T47D (cell line): ENCODE results near the gene SCRN3.
"Not testable (repeated sequence)": the region's sequence is repeated elsewhere in the genome, so short reads cannot be mapped to it uniquely, and the experiment has no call there.

ENCODE experiments used
- DNase-seq, 2 experiments: peaks; one replicate each; pipeline versions ENCODE4 v3.0.0 to v3.0.0-alpha.2; 2011 to 2012; ENCODE audit warnings: low read depth in 1 of 2, low spot score in 1 of 2
- JUND ChIP-seq: IDR thresholded peaks from 2 replicates; pipeline ENCODE4 v1.6.1; 2012; ENCODE audit warnings: low read depth
- in situ Hi-C: cut with HindIII; loops from 2 replicates; pipeline ENCODE4 v1.10.0; 2016; ENCODE audit warnings: low sequenced_read_pairs, low pct_unique_long_range_greater_than_20kb

The SCRN3 gene, protein sequence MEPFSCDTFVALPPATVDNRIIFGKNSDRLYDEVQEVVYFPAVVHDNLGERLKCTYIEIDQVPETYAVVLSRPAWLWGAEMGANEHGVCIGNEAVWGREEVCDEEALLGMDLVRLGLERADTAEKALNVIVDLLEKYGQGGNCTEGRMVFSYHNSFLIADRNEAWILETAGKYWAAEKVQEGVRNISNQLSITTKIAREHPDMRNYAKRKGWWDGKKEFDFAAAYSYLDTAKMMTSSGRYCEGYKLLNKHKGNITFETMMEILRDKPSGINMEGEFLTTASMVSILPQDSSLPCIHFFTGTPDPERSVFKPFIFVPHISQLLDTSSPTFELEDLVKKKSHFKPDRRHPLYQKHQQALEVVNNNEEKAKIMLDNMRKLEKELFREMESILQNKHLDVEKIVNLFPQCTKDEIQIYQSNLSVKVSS

DNA sequence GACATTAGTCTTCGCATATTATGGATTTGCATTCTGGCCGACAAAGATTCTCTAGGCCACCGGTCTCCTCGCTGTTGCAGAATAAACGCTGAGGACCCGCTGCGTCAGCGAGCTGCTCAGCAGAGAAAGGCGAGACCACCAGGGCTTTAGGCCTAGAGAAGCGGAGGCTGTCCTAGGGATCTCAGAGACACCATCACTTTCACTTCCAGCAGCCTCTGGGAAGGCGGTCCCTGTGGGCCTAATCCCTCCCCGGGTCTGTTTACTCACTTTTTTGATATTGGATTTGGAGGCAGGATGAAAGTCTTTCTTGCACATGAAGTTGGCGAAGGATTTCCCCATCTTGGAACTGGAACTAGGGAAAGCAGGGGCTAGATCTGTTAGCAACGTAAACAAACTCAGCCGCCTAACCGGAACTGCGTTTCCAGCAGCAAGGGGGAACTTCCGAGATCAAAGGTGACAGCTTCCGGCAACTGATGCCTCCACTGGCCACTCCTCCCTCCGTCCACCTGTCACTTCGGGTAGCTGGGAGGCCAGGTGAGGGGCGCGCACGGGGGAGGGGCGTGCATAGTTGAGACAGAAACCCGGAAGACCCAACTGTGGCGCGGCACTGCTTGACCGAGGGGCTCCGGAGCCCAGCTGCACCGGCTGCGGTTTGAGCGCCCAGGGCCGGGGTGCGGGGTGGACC lies at the start of gene SCRN3:
Gene SCRN3, plus strand, starts transcription at position 447 of the 685 bp plus-strand sequence. CDS start 2,554 bp downstream, outside the sequence.
- no peak for TF ChIP-seq JUND
- in situ Hi-C loops, result no loop called here
- DNase-seq, result peak; percentile 75 to 76

DNA sequence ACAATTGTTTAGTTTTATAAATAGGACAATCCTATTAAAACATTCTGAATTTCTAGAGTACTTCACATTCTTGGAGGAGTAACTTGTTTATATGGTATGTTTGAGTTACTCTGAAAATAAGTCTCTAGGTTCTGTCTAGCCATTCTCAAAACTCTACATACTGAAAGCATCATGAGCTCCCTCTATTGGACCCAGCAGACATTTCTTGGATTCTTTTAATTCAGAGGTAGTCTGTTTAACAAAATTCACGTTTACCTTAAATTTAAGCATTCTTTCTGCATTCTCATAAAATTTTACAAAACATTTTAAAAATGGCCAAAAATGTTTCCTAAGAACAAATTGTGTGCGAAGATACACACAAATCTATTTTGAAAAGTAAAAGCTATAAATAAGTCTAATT lies 45.5 kb upstream of the SCRN3 start:
- TF ChIP-seq JUND, result no peak
- peak in 1 of 2 experiments; percentile 36 for DNase-seq
- in situ Hi-C loops, result no loop called here

DNA sequence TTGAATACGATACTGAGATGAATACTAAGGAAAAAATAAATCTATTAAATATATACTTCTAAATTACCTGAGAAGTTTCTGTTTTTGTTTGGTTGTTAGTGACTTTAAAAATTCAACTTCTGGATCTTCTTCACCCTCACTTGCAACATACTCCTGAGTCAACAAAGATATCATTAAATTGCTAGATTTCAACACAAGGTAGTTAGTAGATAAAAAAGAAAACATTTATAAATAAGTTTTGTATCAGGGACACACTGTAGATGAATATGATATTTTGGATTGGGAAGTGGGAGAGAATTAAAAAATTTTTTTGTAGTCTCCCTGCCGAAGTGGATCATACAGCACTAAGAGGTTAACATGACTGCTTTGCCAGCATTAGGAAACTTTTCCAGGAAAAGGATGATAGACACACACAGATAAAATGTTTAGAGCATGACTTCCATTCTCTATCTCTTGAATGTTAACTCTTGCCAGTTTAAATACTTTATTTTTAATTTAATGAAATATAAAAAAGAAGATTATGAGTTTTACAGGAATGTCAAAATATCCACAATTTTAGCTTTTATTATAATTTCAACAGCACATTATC lies 44.8 kb upstream of the SCRN3 start:
- TF ChIP-seq JUND, result no peak
- DNase-seq, result no peak
- in situ Hi-C loops, result no loop called here

DNA sequence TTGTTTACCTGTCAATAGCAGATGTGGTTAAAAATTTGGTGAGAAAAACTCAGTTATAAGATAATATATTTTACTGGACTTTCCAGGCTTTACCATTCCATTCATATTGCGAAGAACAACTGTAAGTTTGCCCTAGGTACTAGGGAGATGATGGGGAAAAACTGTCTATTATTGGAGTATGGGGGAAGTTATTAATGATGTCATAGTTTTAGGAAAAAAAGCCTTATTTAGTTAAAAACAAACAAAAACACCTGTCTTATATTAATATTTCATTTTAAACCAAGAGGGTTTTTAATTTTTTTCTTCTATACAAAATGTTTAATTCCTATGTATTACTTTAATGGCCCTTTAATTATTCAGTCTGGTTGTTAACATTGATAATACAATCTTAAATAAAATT lies 42.5 kb upstream of the SCRN3 start:
- TF ChIP-seq JUND, result no peak
- no peak for DNase-seq
- in situ Hi-C loops, result no loop called here

DNA sequence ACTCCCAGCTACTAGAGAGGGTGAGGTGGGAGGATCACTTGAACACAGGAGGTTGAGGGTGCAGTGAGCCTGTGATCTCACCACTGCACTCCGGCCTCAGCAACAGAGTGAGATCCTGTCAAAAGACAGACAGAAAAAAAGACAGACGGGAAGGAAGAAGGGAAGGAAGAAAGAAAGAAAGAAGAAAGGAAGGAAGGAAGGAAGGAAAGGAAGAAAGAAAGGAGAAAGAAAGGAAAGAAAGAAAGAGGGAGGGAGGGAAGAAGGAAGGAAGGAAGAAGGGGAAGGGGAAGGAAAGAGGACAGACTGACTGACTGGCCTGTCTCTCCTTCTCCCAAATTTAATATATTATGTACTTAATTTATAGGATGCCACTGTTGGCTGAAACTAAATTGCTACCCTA lies 39.2 kb upstream of the SCRN3 start:
- no peak for TF ChIP-seq JUND
- no peak for DNase-seq
- in situ Hi-C loops, result no loop called here

DNA sequence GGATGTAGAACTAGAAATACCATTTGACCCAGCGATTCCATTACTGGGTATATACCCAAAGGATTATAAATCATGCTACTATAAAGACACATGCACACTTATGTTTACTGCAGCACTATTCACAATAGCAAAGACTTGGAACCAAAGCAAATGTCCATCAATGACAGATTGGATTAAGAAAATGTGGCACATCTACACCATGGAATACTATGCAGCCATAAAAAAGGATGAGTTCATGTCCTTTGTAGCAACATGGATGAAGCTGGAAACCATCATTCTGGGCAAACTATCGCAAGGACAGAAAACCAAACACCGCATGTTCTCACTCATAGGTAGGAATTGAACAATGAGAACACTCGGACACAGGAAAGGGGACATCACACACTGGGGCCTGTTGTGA lies 35.9 kb upstream of the SCRN3 start:
- DNase-seq, in situ Hi-C loops: not testable (repeated sequence)

DNA sequence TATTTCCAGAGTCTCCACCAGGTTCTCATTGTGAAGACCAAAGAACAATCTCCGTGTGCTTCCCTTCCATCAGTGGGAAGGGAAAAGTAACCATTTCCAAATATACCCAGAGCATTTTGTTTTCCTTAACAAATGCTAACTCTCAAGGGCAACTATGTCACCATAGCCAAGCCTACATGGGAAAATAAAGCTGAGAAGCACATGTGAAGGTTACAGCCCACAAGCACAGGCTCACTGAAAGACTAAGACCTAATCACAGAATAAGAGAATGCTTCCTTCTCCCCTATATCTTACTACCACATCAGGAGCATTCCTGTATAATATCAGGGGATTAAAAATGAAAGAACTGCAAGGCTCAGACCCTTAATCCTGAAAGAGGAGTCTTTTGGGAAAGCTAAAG lies 32.6 kb upstream of the SCRN3 start:
- TF ChIP-seq JUND, result no peak
- in situ Hi-C loops, result no loop called here
- no peak for DNase-seq

DNA sequence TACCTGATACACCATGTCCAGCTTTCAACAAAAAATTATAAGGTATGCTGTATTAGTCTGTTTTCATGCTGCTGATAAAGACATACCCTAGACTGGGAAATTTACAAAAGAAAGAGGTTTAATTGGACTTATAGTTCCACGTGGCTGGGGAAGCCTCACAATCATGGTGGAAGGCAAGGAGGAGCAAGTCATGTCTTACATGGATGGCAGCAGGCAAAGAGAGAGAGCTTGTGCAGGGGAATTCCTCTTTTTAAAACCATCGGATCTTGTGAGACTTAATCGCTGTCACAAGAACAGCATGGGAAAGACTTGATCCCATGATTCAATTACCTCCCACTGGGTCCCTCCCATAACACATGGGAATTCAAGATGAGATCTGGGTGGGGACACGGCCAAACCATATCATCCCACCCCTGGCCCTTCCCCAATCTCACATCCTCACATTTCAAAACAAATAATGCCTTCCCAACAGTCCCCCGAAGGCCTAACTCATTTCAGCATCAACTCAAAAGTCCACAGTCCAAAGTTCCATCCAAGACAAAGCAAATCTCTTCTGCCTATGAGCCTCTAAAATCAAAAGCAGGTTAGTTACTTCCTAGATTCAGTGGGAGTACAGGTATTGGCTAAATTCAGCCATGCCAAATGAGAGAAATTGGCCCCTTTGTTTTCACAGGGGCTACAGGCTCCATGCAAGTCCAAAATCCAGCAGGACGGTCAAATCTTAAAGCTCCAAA lies 31.9 kb upstream of the SCRN3 start:
- in situ Hi-C loops, DNase-seq: not testable (repeated sequence)

DNA sequence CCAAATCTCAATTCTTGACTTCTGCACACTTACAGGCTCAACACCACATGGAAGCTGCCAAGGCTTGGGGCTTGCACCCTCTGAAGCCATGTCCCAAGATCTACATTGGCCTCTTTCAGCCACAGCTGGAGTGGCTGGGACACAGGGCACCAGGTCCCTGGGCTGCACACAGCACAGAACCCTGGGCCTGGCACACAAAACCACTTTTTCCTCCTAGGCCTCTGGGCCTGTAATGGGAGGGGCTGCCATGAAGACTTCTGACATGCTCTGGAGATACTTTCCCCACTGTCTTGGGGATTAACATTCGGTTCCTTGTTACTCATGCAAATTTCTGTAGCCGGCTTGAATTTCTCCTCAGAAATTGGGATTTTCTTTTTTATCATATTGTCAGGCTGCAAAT lies 30.9 kb upstream of the SCRN3 start:
- no peak for DNase-seq
- in situ Hi-C loops, result no loop called here
- TF ChIP-seq JUND, result no peak

DNA sequence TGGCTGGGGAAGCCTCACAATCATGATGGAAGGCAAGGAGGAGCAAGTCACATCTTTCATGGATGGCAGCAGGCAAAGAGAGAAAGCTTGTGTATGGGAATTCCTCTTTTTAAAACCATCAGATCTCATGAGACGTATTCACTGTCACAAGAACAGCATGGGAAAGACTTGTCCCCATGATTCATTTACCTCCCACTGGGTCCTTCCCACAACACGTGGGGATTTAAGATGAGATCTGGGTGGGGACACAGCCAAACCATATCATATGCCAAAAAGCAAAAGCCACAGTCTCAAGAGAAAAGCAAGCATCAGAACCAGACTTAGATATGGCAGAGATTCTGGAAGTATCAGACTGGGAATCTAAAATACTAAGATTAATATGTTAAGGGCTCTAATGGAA lies 30.0 kb upstream of the SCRN3 start:
- TF ChIP-seq JUND, result no peak
- DNase-seq, result no peak
- in situ Hi-C loops, result no loop called here

DNA sequence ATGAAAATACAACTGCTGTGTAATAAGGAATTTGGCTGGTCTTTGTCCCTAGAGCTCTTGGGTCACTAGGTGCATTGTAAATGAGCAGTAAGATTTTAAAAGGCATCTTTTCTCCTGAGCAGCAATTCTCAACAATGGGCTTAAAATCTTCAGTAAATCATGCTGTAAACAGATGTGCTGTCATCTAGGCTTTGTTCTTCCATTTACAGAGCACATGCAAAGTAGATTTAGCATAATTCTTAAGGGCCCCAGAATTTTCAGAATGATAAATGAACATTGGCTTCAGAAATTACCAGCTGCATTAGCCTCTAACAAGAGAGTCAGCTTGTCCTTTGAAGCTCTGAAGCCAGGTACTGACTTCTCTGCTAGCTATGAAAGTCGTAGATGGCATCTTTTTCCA lies 26.8 kb upstream of the SCRN3 start:
- DNase-seq, result no peak
- no peak for TF ChIP-seq JUND
- in situ Hi-C loops, result no loop called here

DNA sequence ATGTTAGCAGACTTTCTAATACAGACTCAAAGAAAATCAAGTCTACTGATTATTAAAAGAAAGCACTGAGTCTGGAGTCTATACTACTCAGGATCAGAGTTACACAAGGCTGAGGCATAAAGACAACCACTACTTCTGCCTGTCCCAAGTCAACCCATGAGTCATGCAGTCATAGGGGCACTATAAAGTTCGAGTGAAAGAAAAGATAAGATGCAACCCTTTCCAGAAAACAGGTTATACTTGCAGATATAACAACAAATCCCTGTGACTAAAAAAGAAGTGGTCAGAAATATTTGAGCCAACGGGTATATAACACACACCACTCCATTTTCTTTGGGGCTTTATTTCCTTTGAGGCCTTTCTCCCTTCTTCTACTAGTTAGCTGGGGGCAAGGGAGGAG lies 18.6 kb upstream of the SCRN3 start:
- in situ Hi-C loops, result no loop called here
- no peak for DNase-seq
- TF ChIP-seq JUND, result no peak

DNA sequence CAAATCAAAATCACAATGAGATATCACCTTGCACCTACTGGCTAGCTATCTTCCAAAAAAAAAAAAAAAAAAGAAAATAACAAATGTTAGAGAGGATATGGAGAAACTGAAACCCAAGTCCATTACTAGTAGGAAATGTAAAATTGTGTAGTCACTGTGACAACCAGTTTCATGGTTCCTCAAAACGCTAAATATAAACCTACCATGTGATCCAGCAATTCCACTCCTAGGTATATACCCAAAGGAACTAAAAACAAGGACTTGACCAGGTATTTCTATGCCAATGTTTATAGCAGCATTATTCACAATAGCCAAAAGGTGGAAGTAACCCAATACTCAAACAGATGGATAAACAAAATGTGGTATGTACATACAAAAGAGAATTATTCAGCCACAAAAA lies 11.7 kb upstream of the SCRN3 start:
- no peak for TF ChIP-seq JUND
- in situ Hi-C loops, result no loop called here
- no peak for DNase-seq
